Mammary epithelial cell (primary cell): ENCODE results near the gene MAPK14.

Experiments used
- EZH2 ChIP-seq: IDR thresholded peaks from 2 replicates; pipeline ENCODE4 v1.6.1; 2012; ENCODE audit warnings: low read length, inconsistent platforms, borderline replicate concordance
- TF ChIP-seq, protein P1 (sequence below), 2 donors: IDR thresholded peaks in 1 of 2; conservative IDR thresholded peaks in 1 of 2; 2 replicates each; pipeline ENCODE4 v1.5.1; 2011 to 2012; ENCODE audit warnings: inconsistent platforms in 2 of 2, low read length in 2 of 2, mild to moderate bottlenecking in 2 of 2, control low read depth in 1 of 2, low read depth in 1 of 2; ENCODE audit not compliant: insufficient read depth in 1 of 2; ENCODE audit errors: extremely low read depth in 1 of 2

DNA sequence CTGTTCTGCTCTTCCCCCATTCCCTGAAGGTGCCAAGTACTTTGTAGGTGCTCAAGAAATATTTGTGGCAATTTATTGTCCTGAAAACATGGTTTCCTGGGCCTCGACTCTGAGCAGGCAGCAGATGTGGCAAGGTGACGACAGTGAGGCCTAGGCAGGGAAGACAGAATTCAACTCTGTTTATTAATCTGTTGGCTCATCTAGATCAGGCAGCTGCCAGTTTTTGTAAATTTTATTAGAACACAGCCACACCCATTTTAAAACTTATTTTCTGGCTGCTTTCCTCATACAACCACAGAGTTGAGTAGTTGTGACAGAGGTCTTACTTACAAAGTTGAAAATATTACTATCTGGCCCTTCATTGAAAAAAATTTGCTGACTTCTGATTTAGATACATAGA, 24.5 kb downstream of the MAPK14 start:
- TF ChIP-seq, protein P1, sequence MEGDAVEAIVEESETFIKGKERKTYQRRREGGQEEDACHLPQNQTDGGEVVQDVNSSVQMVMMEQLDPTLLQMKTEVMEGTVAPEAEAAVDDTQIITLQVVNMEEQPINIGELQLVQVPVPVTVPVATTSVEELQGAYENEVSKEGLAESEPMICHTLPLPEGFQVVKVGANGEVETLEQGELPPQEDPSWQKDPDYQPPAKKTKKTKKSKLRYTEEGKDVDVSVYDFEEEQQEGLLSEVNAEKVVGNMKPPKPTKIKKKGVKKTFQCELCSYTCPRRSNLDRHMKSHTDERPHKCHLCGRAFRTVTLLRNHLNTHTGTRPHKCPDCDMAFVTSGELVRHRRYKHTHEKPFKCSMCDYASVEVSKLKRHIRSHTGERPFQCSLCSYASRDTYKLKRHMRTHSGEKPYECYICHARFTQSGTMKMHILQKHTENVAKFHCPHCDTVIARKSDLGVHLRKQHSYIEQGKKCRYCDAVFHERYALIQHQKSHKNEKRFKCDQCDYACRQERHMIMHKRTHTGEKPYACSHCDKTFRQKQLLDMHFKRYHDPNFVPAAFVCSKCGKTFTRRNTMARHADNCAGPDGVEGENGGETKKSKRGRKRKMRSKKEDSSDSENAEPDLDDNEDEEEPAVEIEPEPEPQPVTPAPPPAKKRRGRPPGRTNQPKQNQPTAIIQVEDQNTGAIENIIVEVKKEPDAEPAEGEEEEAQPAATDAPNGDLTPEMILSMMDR (conservative IDR thresholded peaks at IDR 0.05 in 1 of 2, IDR thresholded peaks at IDR 0.05 in 1 of 2; ENCODE audit: extremely low read depth in 1 of 2, insufficient read depth in 1 of 2, low read depth in 1 of 2, low read length in 2 of 2) = no peak
- no peak for TF ChIP-seq EZH2
